Erythroblast (primary cell): ENCODE results near the gene PSMG2.

Experiments
- GATA1 ChIP-seq: IDR thresholded peaks from 2 replicates; pipeline ENCODE4 v1.6.1; 2011; ENCODE audit warnings: low read depth, mild to moderate bottlenecking, control low read depth, low read length, moderate library complexity
- POLR2A ChIP-seq: IDR thresholded peaks from 2 replicates; pipeline ENCODE4 v1.6.1; 2011; ENCODE audit warnings: mild to moderate bottlenecking, low read length

GRCh38 chr18:12686100-12686499 lies 16.7 kb upstream of the PSMG2 start:
- TF ChIP-seq POLR2A (no peak), GATA1 (no peak)
